Measurements from ENCODE around the gene SLC37A3. TPM values are rescaled to one million over a fixed set of nuclear protein-coding genes. Genes with fewer than 3 reads are reported as not detected.

Gene SLC37A3
- total and polyA plus RNA-seq, 2 experiments from 2014 or later: 44.9 to 64.5 TPM

- no peaks in the 10 kb centered on the region for H3K36me3 ChIP-seq (replicated peaks; ENCODE audit: insufficient read depth, low read depth)
- no peak for TF ChIP-seq CTCF (IDR thresholded peaks at IDR 0.05; ENCODE audit: poor library complexity)
- TF ChIP-seq EZH2phosphoT487 (IDR thresholded peaks at IDR 0.05; ENCODE audit: low read depth, severe bottlenecking, unreplicated experiment): no peak
- no peak for TF ChIP-seq EZH2 (IDR thresholded peaks at IDR 0.05; ENCODE audit: borderline replicate concordance)
- no peaks in the 10 kb centered on the region for H3K9me2 ChIP-seq (replicated peaks; ENCODE audit: insufficient read depth)
- no peak overlapping the region for H3K4me3 ChIP-seq
- H3K4me2 ChIP-seq: no peak overlapping the region
- H3K9me3 ChIP-seq (ENCODE audit: low read depth): no peaks in the 10 kb centered on the region
- peaks cover 70% of the 10 kb centered on the region for H4K20me1 ChIP-seq (ENCODE audit: insufficient read depth, poor library complexity, severe bottlenecking)
- no peaks in the 10 kb centered on the region for H3K27me3 ChIP-seq
- peaks cover 3% of the 10 kb centered on the region for H3K4me1 ChIP-seq (ENCODE audit: insufficient read depth)
- DNase-seq (ENCODE audit: low spot score): no peak
- H2AFZ ChIP-seq: no peak overlapping the region
- H3K79me2 ChIP-seq: peaks cover 93% of the 10 kb centered on the region
- H3K27ac ChIP-seq: no peak overlapping the region
- 60% methylated on average over 1 of the region's 1 CpG for WGBS (ENCODE audit: low lambda C conversion rate, missing lambda C conversion rate)
These were observed 6.7 kb downstream of the SLC37A3 start for GRCh38 chr7:140391634-140392033.

- no peak overlapping the region for H3K4me2 ChIP-seq
- peaks cover 92% of the 10 kb centered on the region for H3K79me2 ChIP-seq
- no peaks in the 10 kb centered on the region for H3K9me2 ChIP-seq (replicated peaks; ENCODE audit: insufficient read depth)
- H4K20me1 ChIP-seq (ENCODE audit: insufficient read depth, poor library complexity, severe bottlenecking): peaks cover 68% of the 10 kb centered on the region
- H3K9me3 ChIP-seq (ENCODE audit: low read depth): no peaks in the 10 kb centered on the region
- H3K27me3 ChIP-seq: no peaks in the 10 kb centered on the region
- H3K27ac ChIP-seq: no peak overlapping the region
- no peak overlapping the region for H3K4me3 ChIP-seq
- TF ChIP-seq EZH2phosphoT487 (IDR thresholded peaks at IDR 0.05; ENCODE audit: low read depth, severe bottlenecking, unreplicated experiment): no peak
- no peak for TF ChIP-seq CTCF (IDR thresholded peaks at IDR 0.05; ENCODE audit: poor library complexity)
- TF ChIP-seq EZH2 (IDR thresholded peaks at IDR 0.05; ENCODE audit: borderline replicate concordance): no peak
- no peak overlapping the region for H2AFZ ChIP-seq
- no peaks in the 10 kb centered on the region for H3K4me1 ChIP-seq (ENCODE audit: insufficient read depth)
- no peaks in the 10 kb centered on the region for H3K36me3 ChIP-seq (replicated peaks; ENCODE audit: insufficient read depth, low read depth)
- 98% methylated on average over 8 of the region's 8 CpGs for WGBS (ENCODE audit: low lambda C conversion rate, missing lambda C conversion rate)
- DNase-seq (ENCODE audit: low spot score): no peak
These were observed 7.7 kb downstream of the SLC37A3 start for GRCh38 chr7:140390466-140391190.

- H3K79me2 ChIP-seq: peaks cover 92% of the 10 kb centered on the region
- no peaks in the 10 kb centered on the region for H3K9me3 ChIP-seq (ENCODE audit: low read depth)
- H2AFZ ChIP-seq: no peak overlapping the region
- no peaks in the 10 kb centered on the region for H3K27me3 ChIP-seq
- H3K4me2 ChIP-seq: no peak overlapping the region
- no peaks in the 10 kb centered on the region for H3K36me3 ChIP-seq (replicated peaks; ENCODE audit: insufficient read depth, low read depth)
- no peak overlapping the region for H3K27ac ChIP-seq
- no peak overlapping the region for H3K4me3 ChIP-seq
- no peaks in the 10 kb centered on the region for H3K4me1 ChIP-seq (ENCODE audit: insufficient read depth)
- no peaks in the 10 kb centered on the region for H3K9me2 ChIP-seq (replicated peaks; ENCODE audit: insufficient read depth)
- DNase-seq (ENCODE audit: low spot score): no peak
- TF ChIP-seq EZH2phosphoT487 (IDR thresholded peaks at IDR 0.05; ENCODE audit: low read depth, severe bottlenecking, unreplicated experiment) (no peak), EZH2 (IDR thresholded peaks at IDR 0.05; ENCODE audit: borderline replicate concordance) (no peak), CTCF (IDR thresholded peaks at IDR 0.05; ENCODE audit: poor library complexity) (no peak)
- H4K20me1 ChIP-seq (ENCODE audit: insufficient read depth, poor library complexity, severe bottlenecking): peaks cover 63% of the 10 kb centered on the region
- 87% methylated on average over 4 of the region's 4 CpGs for WGBS (ENCODE audit: low lambda C conversion rate, missing lambda C conversion rate)
These were observed 8.3 kb downstream of the SLC37A3 start for GRCh38 chr7:140390034-140390433.
